ENCODE data around the gene SEC22A.
"Not testable (repeated sequence)": the region's sequence is repeated elsewhere in the genome, so short reads cannot be mapped to it uniquely, and the experiment has no call there.

Gene SEC22A

GRCh38 chr3:123180791-123181190 is 21.0 kb upstream of the SEC22A start:
- DNase-seq (ENCODE audit: low read depth in 2 of 2) = no peak

- no peak for DNase-seq (ENCODE audit: low read depth in 2 of 2)
Observed at GRCh38 chr3:123186695-123187094, 15.0 kb upstream of the SEC22A start.

- no peak for DNase-seq (ENCODE audit: low read depth in 2 of 2)
Observed at GRCh38 chr3:123188058-123188457, 13.7 kb upstream of the SEC22A start.

GRCh38 chr3:123193448-123194101 is 8.2 kb upstream of the SEC22A start:
- no peak for DNase-seq (ENCODE audit: low read depth in 2 of 2)

GRCh38 chr3:123194552-123194951 is 7.2 kb upstream of the SEC22A start:
- no peak for DNase-seq (ENCODE audit: low read depth in 2 of 2)

GRCh38 chr3:123198372-123198771 is 3.4 kb upstream of the SEC22A start:
- no peak for DNase-seq (ENCODE audit: low read depth in 2 of 2)

- DNase-seq (ENCODE audit: low read depth in 2 of 2) = no peak
Observed at GRCh38 chr3:123201223-123201556, 553 bp upstream of the SEC22A start.

GRCh38 chr3:123202451-123202850 is 708 bp downstream of the SEC22A start:
- DNase-seq (ENCODE audit: low read depth in 2 of 2) = no peak

GRCh38 chr3:123218990-123219389 is 17.2 kb downstream of the SEC22A start:
- DNase-seq (ENCODE audit: low read depth in 2 of 2) = no peak

- not testable (repeated sequence) for DNase-seq (ENCODE audit: low read depth in 2 of 2)
Observed at GRCh38 chr3:123221369-123221768, 19.6 kb downstream of the SEC22A start.

- no peak for DNase-seq (ENCODE audit: low read depth in 2 of 2)
Observed at GRCh38 chr3:123225016-123225415, 23.3 kb downstream of the SEC22A start.

- no peak for DNase-seq (ENCODE audit: low read depth in 2 of 2)
Observed at GRCh38 chr3:123226549-123226948, 24.8 kb downstream of the SEC22A start.

GRCh38 chr3:123229145-123229544 is 27.4 kb downstream of the SEC22A start:
- no peak for DNase-seq (ENCODE audit: low read depth in 2 of 2)

GRCh38 chr3:123236902-123237301 is 35.2 kb downstream of the SEC22A start:
- no peak for DNase-seq (ENCODE audit: low read depth in 2 of 2)

GRCh38 chr3:123239186-123239585 is 37.4 kb downstream of the SEC22A start:
- DNase-seq (ENCODE audit: low read depth in 2 of 2) = not testable (repeated sequence)

- DNase-seq (ENCODE audit: low read depth in 2 of 2) = no peak
Observed at GRCh38 chr3:123239756-123240155, 38.0 kb downstream of the SEC22A start.

GRCh38 chr3:123244128-123244527 is 42.4 kb downstream of the SEC22A start:
- DNase-seq (ENCODE audit: low read depth in 2 of 2) = no peak

GRCh38 chr3:123246866-123247265 is 45.1 kb downstream of the SEC22A start:
- no peak for DNase-seq (ENCODE audit: low read depth in 2 of 2)

GRCh38 chr3:123256256-123256655 is 54.5 kb downstream of the SEC22A start:
- no peak for DNase-seq (ENCODE audit: low read depth in 2 of 2)

- DNase-seq (ENCODE audit: low read depth in 2 of 2) = no peak
Observed at GRCh38 chr3:123258359-123258758, 56.6 kb downstream of the SEC22A start.

- no peak for DNase-seq (ENCODE audit: low read depth in 2 of 2)
Observed at GRCh38 chr3:123258811-123259420, 57.2 kb downstream of the SEC22A start.

- no peak for DNase-seq (ENCODE audit: low read depth in 2 of 2)
Observed at GRCh38 chr3:123261666-123262065, 59.9 kb downstream of the SEC22A start.

- DNase-seq (ENCODE audit: low read depth in 2 of 2) = no peak
Observed at GRCh38 chr3:123262226-123262625, 60.5 kb downstream of the SEC22A start.

GRCh38 chr3:123262868-123263267 is 61.1 kb downstream of the SEC22A start:
- no peak for DNase-seq (ENCODE audit: low read depth in 2 of 2)
